ENCODE results near the gene MMP21. TPM values are rescaled to one million over a fixed set of nuclear protein-coding genes. Genes with fewer than 3 reads are reported as not detected.
A peak's percentile ranks its signal among the peaks of the same experiment; 100 is the strongest.

The MMP21 gene
- polyA plus RNA-seq, 1 experiment, result not detected

GRCh38 chr10:125721035-125721434 lies 54.6 kb downstream of the MMP21 start:
- H3K36me3 ChIP-seq (ENCODE audit: control insufficient read depth, insufficient read depth, low read length), result peaks cover 4% of the 10 kb centered on the region
- no peak for TF ChIP-seq CTCF (IDR thresholded peaks at IDR 0.05; ENCODE audit: insufficient read depth, low read depth, low read length)
- no peaks in the 10 kb centered on the region for H3K27me3 ChIP-seq (ENCODE audit: control insufficient read depth, insufficient read depth, low read length)
- ChIA-PET CTCF (no interaction called here), POLR2A (no interaction called here)
- H3K4me3 ChIP-seq (ENCODE audit: low read depth, low read length), result no peak overlapping the region
- no peak for DNase-seq (ENCODE audit: low read depth)

GRCh38 chr10:125720002-125720382 lies 55.6 kb downstream of the MMP21 start:
- POLR2A ChIA-PET, result no interaction called here
- peak overlapping the region; percentile 86 for H3K4me3 ChIP-seq (ENCODE audit: low read depth, low read length)
- no peak for DNase-seq (ENCODE audit: low read depth)
- CTCF ChIA-PET, result no interaction called here
- H3K36me3 ChIP-seq (ENCODE audit: control insufficient read depth, insufficient read depth, low read length), result 0 out of 2 replicates have a peak, but pooled peaks cover 2% of the 10 kb centered on the region
- H3K27me3 ChIP-seq (ENCODE audit: control insufficient read depth, insufficient read depth, low read length), result no peaks in the 10 kb centered on the region
- TF ChIP-seq CTCF (IDR thresholded peaks at IDR 0.05; ENCODE audit: insufficient read depth, low read depth, low read length), result no peak

- TF ChIP-seq CTCF (IDR thresholded peaks at IDR 0.05; ENCODE audit: insufficient read depth, low read depth, low read length), result no peak
- H3K4me3 ChIP-seq (ENCODE audit: low read depth, low read length), result peak within 1 kb of the TSS; percentile 86
- no peaks in the 10 kb centered on the region for H3K36me3 ChIP-seq (ENCODE audit: control insufficient read depth, insufficient read depth, low read length)
- ChIA-PET POLR2A (interaction anchor here (0.6 to 0.7 kb wide), 2 partner anchors 564 to 798 kb away, joined by 3 to 4 read pairs; no protein-coding TSS in a partner anchor), CTCF (no interaction called here)
- H3K27me3 ChIP-seq (ENCODE audit: control insufficient read depth, insufficient read depth, low read length), result no peaks in the 10 kb centered on the region
- peak; percentile 95 for DNase-seq (ENCODE audit: low read depth)
Observed at GRCh38 chr10:125719173-125720001, 56.2 kb downstream of the MMP21 start, which contains the start of gene EDRF1. EDRF1 (plus strand) TSS chr10:125719709; CDS start chr10:125719808, 99 bp downstream.

Small RNA genes lying within 50 kb of the gene (small RNA-seq; reads per million reads assigned to genes)
- 3.8 reads per million, percentile 50 among the genes with 10 or more reads in this experiment for gene MIR4484 (ENCODE audit: insufficient read length, low read depth, low replicate concordance)

Other genes starting within 250 kb of the MMP21 start
- gene TEX36, start 92.7 kb downstream of the MMP21 start, polyA plus RNA-seq (2011; rRNA removed), result 0.11 TPM in 1 of 2 replicates, not detected in the other
- gene EDRF1, start 56.1 kb downstream of the MMP21 start, polyA plus RNA-seq (2011; rRNA removed), result 15.7 and 20.1 TPM in 2 replicates
- 56.6 and 61.0 TPM in 2 replicates for gene UROS, start 47.4 kb upstream of the MMP21 start, polyA plus RNA-seq (2011; rRNA removed)
- 13.2 and 33.0 TPM in 2 replicates for gene BCCIP, start 47.7 kb upstream of the MMP21 start, polyA plus RNA-seq (2011; rRNA removed)
- 18.2 and 29.7 TPM in 2 replicates for gene DHX32, start 105.5 kb upstream of the MMP21 start, polyA plus RNA-seq (2011; rRNA removed)
- gene FANK1, start 120.7 kb upstream of the MMP21 start, polyA plus RNA-seq (2011; rRNA removed), result 1.8 and 2.4 TPM in 2 replicates